Measurements from ENCODE around the gene ALAS1. TPM values are rescaled to one million over a fixed set of nuclear protein-coding genes. Genes with fewer than 3 reads are reported as not detected.

ALAS1 gene
- total and polyA plus RNA-seq, 2 of the 13 experiments (the other 11 are each of a cell fraction or from before 2014, with no cell fraction given): 36.0 to 43.2 TPM

DNA sequence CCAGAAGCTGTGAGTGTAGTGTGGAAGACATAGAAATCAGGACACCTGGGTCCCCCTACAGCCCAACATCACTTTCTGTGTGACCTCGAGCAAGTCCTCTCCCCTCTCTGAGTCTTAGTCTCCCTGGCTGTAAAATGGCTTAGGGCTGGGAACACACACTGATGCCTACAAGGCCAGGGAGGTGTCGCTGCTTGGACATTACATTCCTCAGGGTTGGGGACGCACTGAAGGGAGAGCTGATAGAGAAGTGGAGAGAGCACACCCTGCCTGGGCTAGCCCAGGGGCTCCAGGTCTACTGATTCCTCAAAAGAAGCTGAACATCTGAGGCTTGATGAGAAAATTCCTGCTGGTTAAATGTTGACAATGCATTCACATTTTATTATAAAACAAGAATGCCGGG is 6.3 kb upstream of the ALAS1 start (continued):
- TF ChIP-seq, protein P1, sequence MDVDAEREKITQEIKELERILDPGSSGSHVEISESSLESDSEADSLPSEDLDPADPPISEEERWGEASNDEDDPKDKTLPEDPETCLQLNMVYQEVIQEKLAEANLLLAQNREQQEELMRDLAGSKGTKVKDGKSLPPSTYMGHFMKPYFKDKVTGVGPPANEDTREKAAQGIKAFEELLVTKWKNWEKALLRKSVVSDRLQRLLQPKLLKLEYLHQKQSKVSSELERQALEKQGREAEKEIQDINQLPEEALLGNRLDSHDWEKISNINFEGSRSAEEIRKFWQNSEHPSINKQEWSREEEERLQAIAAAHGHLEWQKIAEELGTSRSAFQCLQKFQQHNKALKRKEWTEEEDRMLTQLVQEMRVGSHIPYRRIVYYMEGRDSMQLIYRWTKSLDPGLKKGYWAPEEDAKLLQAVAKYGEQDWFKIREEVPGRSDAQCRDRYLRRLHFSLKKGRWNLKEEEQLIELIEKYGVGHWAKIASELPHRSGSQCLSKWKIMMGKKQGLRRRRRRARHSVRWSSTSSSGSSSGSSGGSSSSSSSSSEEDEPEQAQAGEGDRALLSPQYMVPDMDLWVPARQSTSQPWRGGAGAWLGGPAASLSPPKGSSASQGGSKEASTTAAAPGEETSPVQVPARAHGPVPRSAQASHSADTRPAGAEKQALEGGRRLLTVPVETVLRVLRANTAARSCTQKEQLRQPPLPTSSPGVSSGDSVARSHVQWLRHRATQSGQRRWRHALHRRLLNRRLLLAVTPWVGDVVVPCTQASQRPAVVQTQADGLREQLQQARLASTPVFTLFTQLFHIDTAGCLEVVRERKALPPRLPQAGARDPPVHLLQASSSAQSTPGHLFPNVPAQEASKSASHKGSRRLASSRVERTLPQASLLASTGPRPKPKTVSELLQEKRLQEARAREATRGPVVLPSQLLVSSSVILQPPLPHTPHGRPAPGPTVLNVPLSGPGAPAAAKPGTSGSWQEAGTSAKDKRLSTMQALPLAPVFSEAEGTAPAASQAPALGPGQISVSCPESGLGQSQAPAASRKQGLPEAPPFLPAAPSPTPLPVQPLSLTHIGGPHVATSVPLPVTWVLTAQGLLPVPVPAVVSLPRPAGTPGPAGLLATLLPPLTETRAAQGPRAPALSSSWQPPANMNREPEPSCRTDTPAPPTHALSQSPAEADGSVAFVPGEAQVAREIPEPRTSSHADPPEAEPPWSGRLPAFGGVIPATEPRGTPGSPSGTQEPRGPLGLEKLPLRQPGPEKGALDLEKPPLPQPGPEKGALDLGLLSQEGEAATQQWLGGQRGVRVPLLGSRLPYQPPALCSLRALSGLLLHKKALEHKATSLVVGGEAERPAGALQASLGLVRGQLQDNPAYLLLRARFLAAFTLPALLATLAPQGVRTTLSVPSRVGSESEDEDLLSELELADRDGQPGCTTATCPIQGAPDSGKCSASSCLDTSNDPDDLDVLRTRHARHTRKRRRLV (CRISPR knock-in tag; IDR thresholded peaks at IDR 0.05): no peak
- TF ChIP-seq JUNB (CRISPR knock-in tag; IDR thresholded peaks at IDR 0.05; ENCODE audit: borderline replicate concordance) (no peak), GPBP1L1 (CRISPR knock-in tag; IDR thresholded peaks at IDR 0.05) (no peak), ZNF225 (CRISPR knock-in tag; IDR thresholded peaks at IDR 0.05) (no peak)
- TF ChIP-seq, protein P2, sequence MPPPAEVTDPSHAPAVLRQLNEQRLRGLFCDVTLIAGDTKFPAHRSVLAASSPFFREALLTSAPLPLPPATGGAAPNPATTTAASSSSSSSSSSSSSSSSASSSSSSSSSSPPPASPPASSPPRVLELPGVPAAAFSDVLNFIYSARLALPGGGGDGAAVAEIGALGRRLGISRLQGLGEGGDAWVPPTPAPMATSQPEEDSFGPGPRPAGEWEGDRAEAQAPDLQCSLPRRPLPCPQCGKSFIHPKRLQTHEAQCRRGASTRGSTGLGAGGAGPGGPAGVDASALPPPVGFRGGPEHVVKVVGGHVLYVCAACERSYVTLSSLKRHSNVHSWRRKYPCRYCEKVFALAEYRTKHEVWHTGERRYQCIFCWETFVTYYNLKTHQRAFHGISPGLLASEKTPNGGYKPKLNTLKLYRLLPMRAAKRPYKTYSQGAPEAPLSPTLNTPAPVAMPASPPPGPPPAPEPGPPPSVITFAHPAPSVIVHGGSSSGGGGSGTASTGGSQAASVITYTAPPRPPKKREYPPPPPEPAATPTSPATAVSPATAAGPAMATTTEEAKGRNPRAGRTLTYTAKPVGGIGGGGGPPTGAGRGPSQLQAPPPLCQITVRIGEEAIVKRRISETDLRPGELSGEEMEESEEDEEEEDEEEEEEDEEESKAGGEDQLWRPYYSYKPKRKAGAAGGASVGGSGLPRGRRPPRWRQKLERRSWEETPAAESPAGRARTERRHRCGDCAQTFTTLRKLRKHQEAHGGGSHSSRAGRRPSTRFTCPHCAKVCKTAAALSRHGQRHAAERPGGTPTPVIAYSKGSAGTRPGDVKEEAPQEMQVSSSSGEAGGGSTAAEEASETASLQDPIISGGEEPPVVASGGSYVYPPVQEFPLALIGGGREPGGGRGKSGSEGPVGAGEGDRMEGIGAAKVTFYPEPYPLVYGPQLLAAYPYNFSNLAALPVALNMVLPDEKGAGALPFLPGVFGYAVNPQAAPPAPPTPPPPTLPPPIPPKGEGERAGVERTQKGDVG (CRISPR knock-in tag; IDR thresholded peaks at IDR 0.05; ENCODE audit: borderline replicate concordance): no peak

Data from HepG2 (cell line).